HG02623 (cell line): Measurements from ENCODE around the gene UBE2V1.
"Not testable (repeated sequence)": the region's sequence is repeated elsewhere in the genome, so short reads cannot be mapped to it uniquely, and the experiment has no call there.

Source experiments
- ATAC-seq: cut with Tn5 transposase; IDR thresholded peaks from one replicate; pipeline ENCODE4 v1.9.1; 2021; ENCODE audit warnings: moderate library complexity; ENCODE audit not compliant: unreplicated experiment

UBE2V1 gene

GRCh38 chr20:50115591-50116367 lies 2.8 kb upstream of the UBE2V1 start:
- ATAC-seq, result peak; percentile 72

GRCh38 chr20:50115041-50115512 lies 2.1 kb upstream of the UBE2V1 start:
- no peak for ATAC-seq

- no peak for ATAC-seq
These were observed 672 bp upstream of the UBE2V1 start for GRCh38 chr20:50113420-50114224.

- no peak for ATAC-seq
These were observed 988 bp downstream of the UBE2V1 start for GRCh38 chr20:50111829-50112495.

- ATAC-seq, result no peak
These were observed 1.7 kb downstream of the UBE2V1 start for GRCh38 chr20:50111120-50111828.

- no peak for ATAC-seq
These were observed 2.6 kb downstream of the UBE2V1 start for GRCh38 chr20:50110141-50111047.

- ATAC-seq, result no peak
These were observed 4.3 kb downstream of the UBE2V1 start for GRCh38 chr20:50108556-50109235.

GRCh38 chr20:50107796-50108331 lies 5.1 kb downstream of the UBE2V1 start:
- ATAC-seq, result no peak

- ATAC-seq, result no peak
These were observed 5.8 kb downstream of the UBE2V1 start for GRCh38 chr20:50107086-50107660.

- not testable (repeated sequence) for ATAC-seq
These were observed 6.3 kb downstream of the UBE2V1 start for GRCh38 chr20:50106669-50107068.

- ATAC-seq, result not testable (repeated sequence)
These were observed 9.4 kb downstream of the UBE2V1 start for GRCh38 chr20:50103464-50104107.

- not testable (repeated sequence) for ATAC-seq
These were observed 10.4 kb downstream of the UBE2V1 start for GRCh38 chr20:50102551-50102950.

GRCh38 chr20:50101887-50102286 lies 11.1 kb downstream of the UBE2V1 start:
- ATAC-seq, result no peak

- no peak for ATAC-seq
These were observed 11.7 kb downstream of the UBE2V1 start for GRCh38 chr20:50101281-50101680.

GRCh38 chr20:50100552-50100951 lies 12.4 kb downstream of the UBE2V1 start:
- no peak for ATAC-seq

- ATAC-seq, result no peak
These were observed 13.4 kb downstream of the UBE2V1 start for GRCh38 chr20:50099565-50099991.

GRCh38 chr20:50099113-50099512 lies 13.8 kb downstream of the UBE2V1 start:
- ATAC-seq, result no peak

- ATAC-seq, result no peak
These were observed 14.7 kb downstream of the UBE2V1 start for GRCh38 chr20:50098259-50098658.
